ENCODE results near the gene CCKAR. TPM values are rescaled to one million over a fixed set of nuclear protein-coding genes. Genes with fewer than 3 reads are reported as not detected.

Gene CCKAR, protein sequence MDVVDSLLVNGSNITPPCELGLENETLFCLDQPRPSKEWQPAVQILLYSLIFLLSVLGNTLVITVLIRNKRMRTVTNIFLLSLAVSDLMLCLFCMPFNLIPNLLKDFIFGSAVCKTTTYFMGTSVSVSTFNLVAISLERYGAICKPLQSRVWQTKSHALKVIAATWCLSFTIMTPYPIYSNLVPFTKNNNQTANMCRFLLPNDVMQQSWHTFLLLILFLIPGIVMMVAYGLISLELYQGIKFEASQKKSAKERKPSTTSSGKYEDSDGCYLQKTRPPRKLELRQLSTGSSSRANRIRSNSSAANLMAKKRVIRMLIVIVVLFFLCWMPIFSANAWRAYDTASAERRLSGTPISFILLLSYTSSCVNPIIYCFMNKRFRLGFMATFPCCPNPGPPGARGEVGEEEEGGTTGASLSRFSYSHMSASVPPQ
- total RNA-seq (not detected), total RNA-seq (0 reads per million in 29 experiments)
- total RNA-seq (2013), result not detected

DNA sequence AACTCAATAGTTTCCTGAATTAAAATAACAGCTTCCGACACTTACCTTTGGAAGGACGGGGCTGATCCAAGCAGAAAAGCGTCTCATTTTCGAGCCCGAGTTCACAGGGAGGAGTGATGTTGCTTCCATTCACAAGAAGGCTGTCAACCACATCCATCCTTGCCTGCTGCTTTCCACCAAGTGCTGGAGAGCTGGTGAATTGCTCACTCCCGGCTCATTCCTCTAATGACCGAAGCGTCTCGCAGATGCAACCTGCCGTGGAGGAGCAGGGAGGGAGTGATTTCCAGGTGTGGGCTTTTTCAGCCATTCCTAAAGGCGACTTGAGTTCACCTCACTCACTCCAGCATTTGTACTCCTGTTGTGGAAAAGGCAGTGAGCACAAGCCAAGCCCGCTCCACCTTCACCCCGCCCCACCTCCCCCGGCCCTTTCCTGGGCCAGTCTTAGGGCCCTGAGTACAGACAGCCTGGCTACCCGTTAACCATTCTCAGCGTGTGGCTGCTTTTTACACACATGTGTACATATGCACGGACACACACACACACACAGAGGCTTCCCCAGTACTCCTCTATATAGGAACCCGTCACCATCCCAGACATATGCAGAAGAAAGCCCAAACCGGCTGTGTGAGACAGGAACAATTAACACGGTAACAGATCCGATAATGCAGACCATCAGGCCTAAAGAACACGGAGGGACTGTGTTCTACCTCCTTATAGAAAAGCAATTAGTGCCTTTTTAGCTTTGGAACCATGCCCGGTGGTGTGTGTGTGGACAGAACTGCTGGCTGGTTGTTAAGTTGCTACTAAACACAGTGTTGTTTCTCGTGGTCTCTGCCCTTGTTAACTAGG, at the start of gene CCKAR:
Gene CCKAR (minus strand): TSS at position 374 of the 849 bp plus-strand sequence. CDS start 217 bp downstream, at position 157.
- ATAC-seq (replicated peaks in 1 of 4) (no peak), DNase-seq (no peak)
- Mint-ChIP-seq H3K9me3 (no peaks in the 10 kb centered on the region), H3K27me3 (peaks cover 18 to 22% of the 10 kb centered on the region in 2 donors), H3K27ac (no peak within 1 kb of the TSS), H3K36me3 (no peaks in the 10 kb centered on the region), H3K4me3 (no peak within 1 kb of the TSS), H3K4me1 (no peaks in the 10 kb centered on the region)
- Histone ChIP-seq H3K27me3 (replicated peaks in 1 of 2; ENCODE audit: control insufficient read depth in 2 of 2, extremely low read depth in 1 of 2, insufficient read depth in 2 of 2, low read length in 1 of 2) (peaks cover 0 to 18% of the 10 kb centered on the region in 2 experiments), H3K9me3 (no peaks in the 10 kb centered on the region), H3K4me3 (ENCODE audit: control insufficient read depth in 1 of 2, extremely low read depth in 1 of 2, low read length in 1 of 2) (no peak within 1 kb of the TSS), H3K27ac (ENCODE audit: low read length) (no peak within 1 kb of the TSS), H3K4me1 (ENCODE audit: control insufficient read depth in 1 of 2, extremely low read depth in 1 of 2, insufficient read depth in 2 of 2, low read length in 2 of 2) (no peaks in the 10 kb centered on the region), H3K36me3 (ENCODE audit: control insufficient read depth in 2 of 2, extremely low read depth in 1 of 2, insufficient read depth in 1 of 2, low read length in 1 of 2) (no peaks in the 10 kb centered on the region)
- ChIA-PET POLR2A (no interaction called here), CTCF (no interaction called here)
- WGBS (ENCODE audit: insufficient coverage), result 83% methylated on average over 9 of the region's 24 CpGs

GRCh38 chr4:26533685-26534084, 43.4 kb upstream of the CCKAR start:
- DNase-seq (no peak), ATAC-seq (replicated peaks in 1 of 4) (no peak)
- Mint-ChIP-seq H3K9me3 (no peaks in the 10 kb centered on the region), H3K4me3 (no peak overlapping the region), H3K27ac (no peak overlapping the region), H3K4me1 (no peaks in the 10 kb centered on the region), H3K36me3 (no peaks in the 10 kb centered on the region), H3K27me3 (peaks cover 0 to 6% of the 10 kb centered on the region in 2 donors)
- Histone ChIP-seq H3K4me3 (ENCODE audit: control insufficient read depth in 1 of 2, extremely low read depth in 1 of 2, low read length in 1 of 2) (no peak overlapping the region), H3K27me3 (replicated peaks in 1 of 2; ENCODE audit: control insufficient read depth in 2 of 2, extremely low read depth in 1 of 2, insufficient read depth in 2 of 2, low read length in 1 of 2) (no peaks in the 10 kb centered on the region), H3K9me3 (no peaks in the 10 kb centered on the region), H3K27ac (ENCODE audit: low read length) (no peak overlapping the region), H3K4me1 (ENCODE audit: control insufficient read depth in 1 of 2, extremely low read depth in 1 of 2, insufficient read depth in 2 of 2, low read length in 2 of 2) (no peaks in the 10 kb centered on the region), H3K36me3 (ENCODE audit: control insufficient read depth in 2 of 2, extremely low read depth in 1 of 2, insufficient read depth in 1 of 2, low read length in 1 of 2) (no peaks in the 10 kb centered on the region)
- ChIA-PET POLR2A (no interaction called here), CTCF (no interaction called here)
- no CpG with 5 or more reads among the region's 2 CpGs for WGBS (ENCODE audit: insufficient coverage)

- WGBS (ENCODE audit: insufficient coverage), result no CpG with 5 or more reads among the region's 5 CpGs
- ChIA-PET CTCF (no interaction called here), POLR2A (no interaction called here)
- no peaks in the 10 kb centered on the region for H3K4me1 ChIP-seq (ENCODE audit: control insufficient read depth in 1 of 2, extremely low read depth in 1 of 2, insufficient read depth in 2 of 2, low read length in 2 of 2)
- H3K36me3 ChIP-seq (ENCODE audit: control insufficient read depth in 2 of 2, extremely low read depth in 1 of 2, insufficient read depth in 1 of 2, low read length in 1 of 2), result no peaks in the 10 kb centered on the region
- no peaks in the 10 kb centered on the region for H3K27me3 ChIP-seq (replicated peaks in 1 of 2; ENCODE audit: control insufficient read depth in 2 of 2, extremely low read depth in 1 of 2, insufficient read depth in 2 of 2, low read length in 1 of 2)
- DNase-seq, result no peak
- H3K4me3 ChIP-seq (ENCODE audit: control insufficient read depth in 1 of 2, extremely low read depth in 1 of 2, low read length in 1 of 2), result no peak overlapping the region
- Mint-ChIP-seq H3K36me3 (no peaks in the 10 kb centered on the region), H3K4me3 (no peak overlapping the region), H3K27me3 (no peaks in the 10 kb centered on the region), H3K27ac (no peak overlapping the region), H3K4me1 (no peaks in the 10 kb centered on the region), H3K9me3 (no peaks in the 10 kb centered on the region)
- H3K27ac ChIP-seq (ENCODE audit: low read length), result no peak overlapping the region
- H3K9me3 ChIP-seq, result no peaks in the 10 kb centered on the region
- no peak for ATAC-seq (replicated peaks in 1 of 4)
These were observed 41.3 kb upstream of the CCKAR start for GRCh38 chr4:26531491-26532116.

GRCh38 chr4:26530099-26530498, 39.8 kb upstream of the CCKAR start:
- no peaks in the 10 kb centered on the region for H3K9me3 ChIP-seq
- no peaks in the 10 kb centered on the region for H3K36me3 ChIP-seq (ENCODE audit: control insufficient read depth in 2 of 2, extremely low read depth in 1 of 2, insufficient read depth in 1 of 2, low read length in 1 of 2)
- Mint-ChIP-seq H3K36me3 (no peaks in the 10 kb centered on the region), H3K27ac (no peak overlapping the region), H3K4me3 (no peak overlapping the region), H3K4me1 (no peaks in the 10 kb centered on the region), H3K9me3 (no peaks in the 10 kb centered on the region), H3K27me3 (no peaks in the 10 kb centered on the region)
- POLR2A ChIA-PET, result no interaction called here
- DNase-seq (no peak), ATAC-seq (replicated peaks in 1 of 4) (no peak)
- no peak overlapping the region for H3K4me3 ChIP-seq (ENCODE audit: control insufficient read depth in 1 of 2, extremely low read depth in 1 of 2, low read length in 1 of 2)
- no peak overlapping the region for H3K27ac ChIP-seq (ENCODE audit: low read length)
- H3K27me3 ChIP-seq (replicated peaks in 1 of 2; ENCODE audit: control insufficient read depth in 2 of 2, extremely low read depth in 1 of 2, insufficient read depth in 2 of 2, low read length in 1 of 2), result no peaks in the 10 kb centered on the region
- CTCF ChIA-PET, result no interaction called here
- WGBS (ENCODE audit: insufficient coverage), result 100% methylated on average over 1 of the region's 5 CpGs
- no peaks in the 10 kb centered on the region for H3K4me1 ChIP-seq (ENCODE audit: control insufficient read depth in 1 of 2, extremely low read depth in 1 of 2, insufficient read depth in 2 of 2, low read length in 2 of 2)

GRCh38 chr4:26529479-26529878, 39.2 kb upstream of the CCKAR start:
- Histone ChIP-seq H3K27ac (ENCODE audit: low read length) (no peak overlapping the region), H3K27me3 (replicated peaks in 1 of 2; ENCODE audit: control insufficient read depth in 2 of 2, extremely low read depth in 1 of 2, insufficient read depth in 2 of 2, low read length in 1 of 2) (no peaks in the 10 kb centered on the region), H3K9me3 (no peaks in the 10 kb centered on the region), H3K4me3 (ENCODE audit: control insufficient read depth in 1 of 2, extremely low read depth in 1 of 2, low read length in 1 of 2) (no peak overlapping the region), H3K36me3 (ENCODE audit: control insufficient read depth in 2 of 2, extremely low read depth in 1 of 2, insufficient read depth in 1 of 2, low read length in 1 of 2) (no peaks in the 10 kb centered on the region), H3K4me1 (ENCODE audit: control insufficient read depth in 1 of 2, extremely low read depth in 1 of 2, insufficient read depth in 2 of 2, low read length in 2 of 2) (no peaks in the 10 kb centered on the region)
- H3K27me3 Mint-ChIP-seq, result no peaks in the 10 kb centered on the region
- CTCF ChIA-PET, result no interaction called here
- H3K4me3 Mint-ChIP-seq, result no peak overlapping the region
- WGBS (ENCODE audit: insufficient coverage), result 17% methylated on average over 1 of the region's 5 CpGs
- no peaks in the 10 kb centered on the region for H3K4me1 Mint-ChIP-seq
- DNase-seq (no peak), ATAC-seq (replicated peaks in 1 of 4) (no peak)
- POLR2A ChIA-PET, result no interaction called here
- H3K36me3 Mint-ChIP-seq, result no peaks in the 10 kb centered on the region
- no peaks in the 10 kb centered on the region for H3K9me3 Mint-ChIP-seq
- H3K27ac Mint-ChIP-seq, result no peak overlapping the region

GRCh38 chr4:26525771-26526150, 35.5 kb upstream of the CCKAR start:
- Histone ChIP-seq H3K9me3 (no peaks in the 10 kb centered on the region), H3K27ac (ENCODE audit: low read length) (no peak overlapping the region), H3K36me3 (ENCODE audit: control insufficient read depth in 2 of 2, extremely low read depth in 1 of 2, insufficient read depth in 1 of 2, low read length in 1 of 2) (no peaks in the 10 kb centered on the region), H3K4me1 (ENCODE audit: control insufficient read depth in 1 of 2, extremely low read depth in 1 of 2, insufficient read depth in 2 of 2, low read length in 2 of 2) (no peaks in the 10 kb centered on the region), H3K4me3 (ENCODE audit: control insufficient read depth in 1 of 2, extremely low read depth in 1 of 2, low read length in 1 of 2) (no peak overlapping the region), H3K27me3 (replicated peaks in 1 of 2; ENCODE audit: control insufficient read depth in 2 of 2, extremely low read depth in 1 of 2, insufficient read depth in 2 of 2, low read length in 1 of 2) (no peaks in the 10 kb centered on the region)
- Mint-ChIP-seq H3K36me3 (no peaks in the 10 kb centered on the region), H3K27ac (no peak overlapping the region), H3K9me3 (no peaks in the 10 kb centered on the region), H3K4me1 (no peaks in the 10 kb centered on the region), H3K27me3 (peaks cover 6 to 16% of the 10 kb centered on the region in 2 donors), H3K4me3 (no peak overlapping the region)
- no peak for ATAC-seq (replicated peaks in 1 of 4)
- 92% methylated on average over 2 of the region's 4 CpGs for WGBS (ENCODE audit: insufficient coverage)
- ChIA-PET CTCF (no interaction called here), POLR2A (no interaction called here)
- DNase-seq, result no peak
